8988T (cell line): Measurements from ENCODE around the gene UNC5C.

Experiments used
- DNase-seq: peaks from one replicate; pipeline ENCODE4 v3.0.0; 2011

UNC5C gene

DNA sequence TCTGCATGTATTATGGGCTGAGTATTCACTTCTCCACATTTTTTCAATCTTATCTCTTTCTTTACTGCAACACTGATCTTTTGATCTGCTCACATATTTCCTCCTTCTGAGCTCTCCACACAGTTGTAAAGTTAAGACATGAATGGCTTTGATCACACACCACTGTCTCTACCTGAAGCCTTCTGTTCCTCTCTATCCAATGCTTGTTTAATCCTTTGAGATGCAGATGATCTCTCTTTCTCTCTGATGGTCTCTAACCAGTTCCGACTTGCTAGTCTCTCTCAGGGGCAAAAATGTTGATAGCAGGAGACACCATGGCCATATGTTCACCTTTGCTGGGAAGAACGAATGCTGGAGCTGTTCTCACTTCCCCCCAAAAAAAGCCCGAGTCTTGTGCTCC, 162.4 kb downstream of the UNC5C start:
- no peak for DNase-seq

DNA sequence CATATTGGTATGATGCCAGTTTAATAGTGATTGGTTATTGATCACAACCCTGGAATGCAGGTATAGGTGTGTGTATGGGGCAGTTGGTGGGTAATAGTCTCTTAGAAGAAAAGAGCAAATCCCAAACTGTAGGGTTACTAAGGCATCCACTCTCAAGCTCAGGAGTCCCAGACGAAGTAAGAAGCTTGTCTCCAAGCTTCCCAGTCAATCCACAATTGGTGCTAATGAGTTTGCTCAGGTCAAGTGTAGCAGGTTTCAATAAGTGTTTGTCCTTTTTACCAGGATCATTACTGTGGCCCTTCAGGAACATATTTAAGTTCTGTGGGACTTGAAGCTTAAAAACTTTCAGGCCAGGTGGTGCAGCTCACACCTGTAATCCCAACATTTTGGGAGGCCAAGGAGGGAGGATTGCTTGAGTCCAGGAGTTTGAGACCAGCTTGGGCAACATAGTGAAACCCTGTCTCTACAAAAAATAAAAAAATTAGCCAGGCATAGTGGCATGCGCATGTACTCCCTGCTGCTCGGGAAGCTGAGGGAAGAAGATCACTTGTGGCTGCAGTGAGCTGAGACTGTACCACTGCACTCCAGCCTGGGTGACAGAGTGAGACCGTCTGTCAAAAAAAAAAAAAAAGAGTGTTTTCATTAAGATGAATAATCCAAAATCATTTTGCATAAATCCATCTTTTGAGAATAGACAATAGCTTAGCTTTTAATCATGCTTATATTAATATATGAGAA, 166.8 kb downstream of the UNC5C start:
- no peak for DNase-seq

DNA sequence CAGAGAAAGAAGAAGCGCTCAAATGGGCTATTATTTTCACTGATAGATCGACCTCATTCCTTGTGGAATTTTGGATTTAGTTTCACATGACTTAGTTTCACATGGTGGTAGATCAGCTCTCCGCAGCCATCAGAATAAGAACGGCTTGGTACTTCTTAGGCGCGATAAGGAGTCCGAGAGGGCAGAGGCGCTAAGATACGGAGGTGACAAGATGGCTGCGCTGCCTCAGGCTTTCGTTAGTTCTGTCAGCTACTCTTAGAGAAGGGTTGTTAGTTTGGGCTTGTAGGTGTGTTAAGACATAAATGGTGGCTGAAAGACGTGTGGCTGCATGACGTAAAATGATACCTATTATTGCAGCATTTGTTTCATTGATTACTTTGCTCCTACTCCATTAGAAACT, 169.1 kb downstream of the UNC5C start:
- DNase-seq: no peak

DNA sequence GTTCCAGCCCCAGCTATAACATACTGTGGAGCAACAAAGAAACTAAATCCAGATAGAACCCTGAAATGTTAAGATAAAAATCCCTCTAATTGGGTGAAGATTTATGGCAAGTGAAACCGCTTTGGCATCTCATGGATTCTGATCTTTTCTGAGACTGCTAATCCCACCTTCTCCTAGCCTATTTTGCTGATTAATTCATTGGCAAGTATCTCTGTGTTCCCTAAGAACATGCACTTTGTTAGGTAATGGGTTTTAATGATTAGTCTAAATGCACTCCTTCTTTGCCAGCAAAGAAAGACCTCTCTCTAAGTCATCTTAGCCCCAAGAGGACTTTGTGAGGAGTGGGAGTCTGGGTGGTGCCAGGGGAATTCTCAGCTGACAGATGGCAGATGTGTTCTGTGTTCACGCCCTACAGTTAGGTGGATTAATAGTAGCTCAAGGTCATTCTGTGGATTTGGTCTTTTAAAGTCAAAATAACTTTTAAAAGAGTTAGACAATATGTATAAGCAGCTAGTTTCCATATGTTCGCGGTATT, 171.3 kb downstream of the UNC5C start:
- DNase-seq: no peak

DNA sequence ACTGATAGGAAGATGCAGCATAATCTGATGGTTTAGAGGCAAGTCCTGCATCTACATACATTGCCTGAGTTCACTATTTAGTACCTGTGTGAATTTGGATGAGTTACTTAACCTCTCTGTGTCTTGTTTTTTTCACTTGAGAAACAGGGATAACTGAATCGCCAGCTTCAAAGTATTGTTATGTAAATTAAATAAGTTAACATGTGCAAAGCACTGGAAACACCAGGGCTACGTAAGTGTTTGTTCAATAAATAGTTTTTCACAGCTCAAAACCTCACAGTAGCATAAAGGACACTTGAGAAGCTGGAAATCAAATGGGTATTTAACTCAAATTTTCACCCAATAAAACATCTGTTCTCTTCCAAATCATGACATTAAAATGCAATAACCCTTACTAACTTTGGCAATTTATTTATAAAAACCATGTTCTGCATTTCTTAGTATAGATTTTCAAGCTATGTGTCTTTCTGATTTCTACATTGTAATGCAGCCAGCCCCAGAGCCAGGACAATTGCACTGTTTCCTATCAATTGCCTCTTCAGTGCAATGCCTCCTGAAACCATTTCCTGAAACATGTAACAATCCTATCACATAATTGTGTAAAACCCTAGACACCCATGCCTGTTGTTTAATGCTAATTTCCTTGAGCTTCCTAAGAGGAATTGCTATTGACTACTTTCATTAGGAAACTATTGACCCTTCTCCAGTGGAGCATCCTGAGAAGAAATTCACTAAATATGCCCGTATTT, 177.1 kb downstream of the UNC5C start:
- DNase-seq: no peak

DNA sequence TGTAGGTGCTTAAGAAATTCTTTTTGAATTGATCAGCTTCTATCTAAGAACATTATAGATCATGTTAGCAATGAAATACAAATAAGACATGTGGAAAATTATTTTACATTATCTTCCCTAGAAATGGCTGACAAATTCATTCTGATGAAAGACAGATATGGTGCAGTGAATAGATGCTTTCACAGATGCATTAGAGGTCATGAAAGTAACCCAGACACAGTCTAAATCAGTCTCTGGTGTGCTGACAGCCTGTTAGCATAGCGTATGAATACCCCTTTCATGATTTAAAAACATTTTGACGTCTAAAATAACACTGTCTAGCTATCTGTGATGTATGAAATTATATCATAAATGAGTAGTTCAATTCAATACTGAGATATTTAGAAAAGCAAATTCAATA, 180.9 kb downstream of the UNC5C start:
- no peak for DNase-seq

DNA sequence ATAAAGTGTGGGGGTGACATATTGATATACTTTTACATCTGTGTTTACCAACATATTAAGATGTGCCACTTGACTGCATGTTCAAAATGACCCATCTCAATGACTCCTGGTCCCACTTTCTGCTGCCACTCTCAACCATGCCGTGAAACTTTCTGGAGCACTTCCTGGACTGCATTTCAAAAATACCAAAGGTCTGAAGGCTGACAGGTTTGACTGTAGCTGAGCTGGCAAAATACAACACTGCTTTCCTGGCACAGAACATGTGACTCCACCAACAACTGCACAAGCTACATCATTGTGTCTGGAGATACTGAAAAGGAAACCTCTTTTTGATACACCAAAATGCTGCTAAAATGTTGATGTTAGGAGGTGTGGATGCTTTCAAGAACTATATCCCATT, 184.8 kb downstream of the UNC5C start:
- no peak for DNase-seq

DNA sequence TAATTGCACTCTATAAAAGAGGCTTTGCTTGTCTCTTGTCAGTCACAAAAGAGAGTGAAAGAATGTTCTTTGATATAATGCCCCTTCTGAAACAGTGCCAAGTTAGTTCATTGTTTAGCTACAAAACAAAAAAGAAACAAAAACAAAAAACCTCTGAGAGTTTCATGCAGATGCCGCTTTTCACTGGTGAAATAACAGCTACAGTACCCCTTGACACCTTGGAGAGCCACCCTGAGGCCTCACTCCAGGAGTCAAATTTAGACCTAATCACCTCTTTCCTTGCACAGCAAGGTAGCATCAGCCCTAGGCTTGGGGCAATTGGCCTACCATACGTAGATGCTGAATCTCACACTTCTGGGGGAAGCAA, 185.2 kb downstream of the UNC5C start:
- DNase-seq: no peak

DNA sequence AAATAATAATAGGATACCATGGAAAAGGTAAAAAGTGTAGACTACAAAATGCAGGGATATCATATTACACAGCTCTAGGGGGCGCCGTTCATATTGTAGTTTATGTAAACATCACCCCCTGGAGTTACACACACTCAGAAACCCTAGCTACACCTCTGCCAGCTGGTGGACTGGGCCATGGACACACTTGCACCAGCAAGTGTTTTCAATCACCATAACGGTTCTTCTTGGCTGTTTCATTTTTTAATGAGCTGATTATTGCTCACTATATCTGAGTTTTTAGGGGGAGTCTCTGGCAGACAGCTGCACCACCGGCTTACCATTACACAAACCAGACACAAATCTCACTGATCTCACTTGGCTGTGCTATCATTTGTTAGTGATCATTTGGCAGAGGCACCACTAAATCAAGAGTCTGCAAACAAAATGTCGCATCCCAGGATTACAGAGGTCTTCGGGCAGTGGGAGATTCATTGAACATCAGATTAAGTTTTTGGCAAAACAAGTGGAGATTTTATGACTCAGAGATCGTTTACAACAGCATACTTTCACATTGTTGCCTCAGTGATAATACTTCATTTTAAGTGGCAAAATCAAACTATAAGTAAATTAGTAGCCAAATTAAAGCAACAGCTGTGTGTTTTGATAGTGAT, 185.7 kb downstream of the UNC5C start:
- DNase-seq: no peak

DNA sequence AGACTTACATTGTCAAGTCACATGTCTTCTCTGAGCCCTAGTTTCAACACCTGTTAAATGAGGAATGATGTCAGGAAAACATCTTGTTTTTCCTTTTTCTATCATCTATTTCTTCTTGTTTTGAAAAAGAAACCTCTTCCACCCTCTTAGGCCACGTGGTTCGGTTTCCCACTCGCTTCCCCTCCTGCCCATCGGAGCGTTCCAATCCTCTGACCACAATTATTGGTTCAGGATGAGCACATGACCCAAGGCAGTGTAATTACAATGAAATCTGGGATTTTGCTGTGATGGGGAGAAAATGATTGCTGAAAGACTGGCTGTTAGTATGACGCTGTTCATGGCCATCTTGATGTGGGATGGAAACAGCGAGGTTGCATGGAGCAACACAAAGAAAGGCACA, 186.7 kb downstream of the UNC5C start:
- DNase-seq: no peak

DNA sequence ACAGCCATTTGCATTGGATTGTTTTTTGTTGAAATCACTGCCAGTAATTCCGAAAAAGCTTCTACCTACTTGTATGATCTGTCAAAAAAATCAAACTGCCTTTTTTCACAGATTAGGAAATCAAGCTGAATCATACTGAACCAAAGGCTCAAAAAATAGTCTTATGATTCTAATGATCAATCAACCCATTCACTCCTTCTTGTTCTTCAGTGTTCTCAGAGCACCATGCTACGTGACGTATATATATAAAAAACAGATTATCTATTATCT, 187.1 kb downstream of the UNC5C start:
- DNase-seq: no peak

DNA sequence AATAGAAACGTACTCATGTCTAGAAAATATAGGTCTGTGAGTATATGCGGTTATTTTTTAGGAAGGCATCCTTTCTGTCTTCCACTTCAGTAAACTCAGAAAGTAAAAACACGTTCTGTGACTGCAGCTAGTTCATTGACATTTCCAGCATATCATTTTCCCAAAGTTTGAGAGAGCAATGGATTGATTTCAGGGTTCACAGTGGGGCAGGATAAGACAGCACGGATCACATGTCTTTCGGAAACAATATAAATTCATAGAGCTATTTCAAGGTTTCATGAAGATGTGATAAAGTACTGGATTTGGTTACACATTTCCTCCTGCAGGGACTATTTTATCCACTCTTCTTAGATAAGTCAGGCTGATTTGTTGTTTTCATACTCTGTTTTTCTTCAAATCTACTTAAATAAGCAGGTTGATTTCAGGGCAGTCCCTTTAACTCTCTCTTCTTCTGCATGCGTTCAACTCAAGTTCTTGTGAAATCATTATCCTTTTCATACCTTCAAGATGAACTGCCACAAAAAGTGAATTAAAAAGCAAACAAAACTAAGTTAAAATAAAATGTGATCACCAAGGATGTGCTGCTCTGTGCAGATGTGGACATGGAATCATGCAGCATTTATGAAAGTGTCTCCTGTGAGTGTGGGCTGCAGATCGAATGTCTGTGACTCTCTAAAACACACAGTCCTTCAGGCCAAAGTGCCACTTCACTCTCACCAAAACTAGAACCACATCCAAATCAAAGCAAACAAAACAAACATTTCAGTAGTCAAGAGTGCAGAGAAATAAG, 187.7 kb downstream of the UNC5C start:
- DNase-seq: no peak

DNA sequence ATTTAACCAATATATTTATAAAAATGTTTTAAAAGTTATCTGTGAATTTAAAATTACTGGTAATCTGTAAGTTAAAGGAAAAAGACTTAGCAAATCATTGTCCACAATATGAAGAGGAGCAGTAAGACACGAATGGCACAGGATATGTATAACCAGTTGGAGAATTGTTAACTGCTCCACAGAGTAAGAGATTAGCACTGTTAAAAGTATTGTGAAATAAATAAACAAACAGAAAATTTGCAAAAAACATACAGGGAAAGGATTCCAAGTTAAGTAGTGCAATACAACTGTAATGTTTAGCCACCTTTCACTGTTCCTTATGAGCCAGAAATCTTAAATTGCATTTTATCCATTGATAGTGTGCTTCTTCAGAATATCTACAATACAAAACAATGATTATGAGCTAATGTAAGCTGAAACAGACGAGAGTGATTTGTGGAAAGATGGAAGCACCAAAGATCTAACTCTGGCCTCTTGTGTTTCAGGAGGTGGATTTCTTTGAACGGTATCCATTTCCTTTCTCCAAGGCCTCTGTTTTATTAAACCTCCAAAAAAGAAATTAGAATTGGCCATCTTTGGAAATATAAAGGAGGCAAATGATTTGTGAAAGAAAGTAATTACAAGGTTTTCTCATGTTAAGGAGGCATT, 188.4 kb downstream of the UNC5C start:
- DNase-seq: no peak

DNA sequence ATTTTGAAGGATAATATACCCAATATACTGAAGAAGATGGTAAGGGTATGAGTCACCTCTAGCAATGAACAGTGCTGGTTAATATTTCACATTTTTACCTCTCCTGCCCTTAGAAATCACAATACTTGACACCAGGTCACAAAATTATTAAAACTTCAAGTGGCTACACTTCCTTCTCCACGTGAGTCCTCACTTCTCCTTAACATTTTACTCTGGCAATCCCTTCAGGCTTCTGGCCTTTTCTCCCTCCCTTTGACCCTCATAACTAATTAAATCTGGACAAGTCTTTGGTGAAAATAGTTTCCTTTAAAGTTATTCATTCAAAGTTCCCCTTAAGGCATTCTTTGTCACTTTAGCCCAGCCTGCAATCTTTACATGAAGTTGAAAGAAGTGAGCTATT, 190.4 kb downstream of the UNC5C start:
- no peak for DNase-seq

DNA sequence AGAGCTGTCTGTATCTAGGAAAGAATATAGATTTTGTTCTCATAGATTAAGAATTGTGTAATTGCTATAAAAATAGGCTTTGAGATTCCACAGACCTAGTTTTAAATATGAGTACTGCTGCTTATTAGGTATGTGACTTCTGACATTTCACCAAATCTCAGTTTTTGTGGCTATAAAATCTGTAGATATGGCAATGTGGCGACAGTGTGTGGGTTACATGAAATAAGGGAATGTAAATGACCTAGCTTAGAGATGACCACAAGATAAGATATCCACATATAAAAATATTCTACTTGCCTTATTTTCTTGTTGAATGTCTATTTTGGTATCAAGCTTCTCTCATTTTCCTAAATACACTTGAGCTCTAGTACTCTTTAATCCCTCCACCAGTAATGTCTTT, 193.8 kb downstream of the UNC5C start:
- DNase-seq: no peak

DNA sequence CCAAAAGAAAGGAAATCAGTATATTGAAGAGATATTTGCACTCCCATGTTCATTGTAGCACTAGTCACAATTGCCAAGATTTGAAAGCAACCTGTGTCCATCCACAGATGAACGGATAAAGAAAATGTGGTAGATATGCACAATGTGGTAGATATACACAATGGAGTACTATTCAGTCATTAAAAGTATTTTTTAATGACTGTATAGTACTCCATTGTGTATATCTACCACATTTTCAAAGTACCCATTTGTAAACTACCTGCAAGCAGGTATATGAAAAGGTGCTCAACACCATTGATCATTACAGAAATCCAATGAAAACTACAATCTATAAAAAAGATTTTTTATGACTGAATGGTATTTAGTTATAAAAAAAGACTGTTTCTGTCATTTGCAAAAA, 200.4 kb downstream of the UNC5C start:
- DNase-seq: no peak

DNA sequence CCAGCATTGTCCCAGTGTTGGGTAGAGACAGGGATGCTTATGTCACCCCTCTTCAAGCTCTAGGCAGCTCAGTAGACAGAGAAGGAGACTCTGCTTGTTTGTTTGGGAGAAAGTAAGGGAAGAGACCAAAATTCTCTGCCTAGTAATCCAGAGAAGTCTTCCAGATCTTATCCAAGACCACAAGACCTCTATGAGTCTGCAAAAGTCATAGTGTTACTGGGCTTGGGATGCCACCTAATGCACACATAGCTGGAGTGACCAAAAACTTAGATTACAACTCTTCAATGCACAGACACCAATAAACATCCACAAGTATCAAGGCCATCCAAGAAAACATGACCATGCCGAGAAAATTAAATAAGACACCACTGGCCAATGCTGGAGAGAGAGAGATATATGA, 205.5 kb downstream of the UNC5C start:
- DNase-seq: no peak

DNA sequence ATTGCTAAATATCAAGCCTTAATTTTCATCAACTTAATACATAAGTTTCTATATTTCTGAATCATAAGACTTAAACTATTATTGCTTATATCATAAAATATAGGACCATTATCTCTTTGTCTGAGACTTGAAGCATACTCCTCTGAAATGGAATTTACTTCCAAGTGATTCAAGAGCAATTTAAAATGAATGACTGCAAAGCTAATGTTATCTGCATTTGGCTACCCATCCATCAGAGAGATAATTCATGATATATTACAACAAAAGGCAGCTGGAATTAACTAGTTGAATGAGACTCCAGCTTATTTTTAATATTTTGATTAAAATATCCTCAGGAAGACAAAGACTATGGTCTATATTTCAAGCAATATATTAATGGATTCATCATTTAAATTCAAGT, 208.6 kb downstream of the UNC5C start:
- DNase-seq: no peak

DNA sequence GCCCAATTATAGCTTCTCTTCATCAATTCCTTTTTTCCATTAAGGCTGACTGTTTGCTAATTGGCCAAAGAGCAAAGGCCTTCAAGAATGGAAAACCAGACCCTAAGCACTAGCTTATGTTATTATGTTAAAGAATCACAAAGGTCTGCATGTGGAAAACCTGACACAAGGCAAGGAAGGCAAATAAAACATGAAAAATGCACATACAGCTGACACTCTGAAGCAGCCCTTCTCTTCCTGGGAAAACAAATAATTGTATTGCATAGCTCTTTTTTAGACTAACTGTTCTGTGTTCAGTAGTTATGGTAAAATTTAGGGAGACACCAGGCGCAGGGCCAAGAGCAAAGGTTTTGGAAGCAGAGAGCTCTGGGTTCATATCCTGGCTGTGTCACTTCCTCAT, 223.1 kb downstream of the UNC5C start:
- DNase-seq: no peak

DNA sequence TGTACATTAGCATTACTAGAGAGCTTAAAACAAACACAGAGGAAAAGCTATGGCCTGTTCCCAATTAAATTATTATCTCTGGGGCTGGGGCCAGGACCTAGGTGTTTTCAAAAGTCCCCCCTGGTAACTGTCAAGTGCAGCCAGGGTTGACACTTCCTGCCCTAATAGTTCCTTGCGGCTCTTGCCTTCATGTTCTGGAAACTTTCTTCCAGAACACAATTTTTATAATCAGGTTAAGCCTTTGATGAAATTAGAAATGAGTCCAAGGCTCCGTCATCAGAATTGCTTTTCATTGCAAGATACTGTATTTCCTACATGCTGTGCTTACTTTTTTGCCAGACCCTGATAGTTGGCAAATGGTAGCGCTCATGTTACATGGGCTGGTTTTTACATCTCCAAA, 229.6 kb downstream of the UNC5C start:
- DNase-seq: no peak

DNA sequence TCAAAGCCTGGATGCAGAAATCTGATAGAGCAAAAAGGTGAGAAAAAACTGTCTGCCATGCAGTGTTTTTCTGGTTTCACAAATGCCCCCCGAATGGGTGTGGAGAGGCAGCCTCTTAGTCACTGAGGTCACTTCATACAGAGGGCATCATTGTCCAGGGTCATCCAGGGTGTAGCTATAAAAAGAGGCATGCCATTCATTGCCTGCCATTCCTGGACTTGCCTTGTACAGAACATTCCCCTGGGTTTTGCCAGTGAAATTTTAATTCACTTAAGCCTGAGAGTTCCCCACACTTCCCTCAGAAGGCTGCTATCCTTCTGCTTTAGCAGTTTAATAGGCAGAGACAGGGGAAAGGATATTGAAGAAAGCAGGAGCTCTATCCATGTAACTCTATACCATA, 230.3 kb downstream of the UNC5C start:
- DNase-seq: no peak

DNA sequence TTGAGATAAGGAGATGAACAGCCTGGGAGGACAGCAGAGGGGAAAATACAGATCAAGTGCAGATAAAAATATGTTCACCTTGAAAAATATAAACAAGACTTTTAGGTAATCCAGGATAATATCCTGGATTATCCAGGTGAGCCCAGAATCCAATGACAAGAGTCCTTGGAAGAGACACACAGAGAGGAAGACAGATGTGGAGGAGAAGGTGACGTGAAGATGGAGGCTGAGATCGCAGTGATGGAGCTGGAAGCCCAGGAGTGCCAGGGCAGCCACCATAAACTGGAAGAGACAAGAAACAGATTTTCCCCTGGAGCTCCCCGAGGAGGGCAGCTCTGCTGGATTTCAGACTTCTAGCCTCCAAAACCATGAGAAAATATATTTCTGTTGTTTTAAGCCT, 230.7 kb downstream of the UNC5C start:
- DNase-seq: no peak
